T follicular helper cell (primary cell): ENCODE measurements around the gene PGAP1.
"Not testable (repeated sequence)": the region's sequence is repeated elsewhere in the genome, so short reads cannot be mapped to it uniquely, and the experiment has no call there.

Experiments used
- DNase-seq: peaks from one replicate; pipeline ENCODE4 v3.0.0-alpha.2; 2020; ENCODE audit warnings: low read depth

Gene PGAP1

GRCh38 chr2:196944570-196944969 is 18.1 kb upstream of the PGAP1 start:
- no peak for DNase-seq

GRCh38 chr2:196941398-196942078 is 15.0 kb upstream of the PGAP1 start:
- no peak for DNase-seq

DNA sequence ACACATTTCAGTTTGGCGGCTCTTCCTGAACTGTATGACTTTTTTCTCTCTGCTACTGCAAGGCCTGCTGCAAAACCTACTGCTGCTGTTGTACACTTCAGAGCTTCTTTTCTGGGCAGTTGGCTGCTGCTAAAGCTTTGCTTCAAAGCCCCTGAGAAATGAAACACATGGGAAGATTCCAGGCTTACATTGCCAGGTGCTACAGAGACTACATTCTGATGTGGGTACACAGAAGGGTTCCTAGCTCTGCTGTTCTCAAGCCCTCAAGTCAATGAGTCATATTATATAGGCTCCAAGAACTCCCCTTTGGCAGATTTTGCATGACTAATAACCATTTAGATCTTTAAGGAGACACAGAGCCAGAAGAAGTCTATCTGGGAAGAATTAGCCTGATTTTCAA is 12.9 kb upstream of the PGAP1 start:
- DNase-seq = no peak

GRCh38 chr2:196935432-196935831 is 8.9 kb upstream of the PGAP1 start:
- DNase-seq = no peak

DNA sequence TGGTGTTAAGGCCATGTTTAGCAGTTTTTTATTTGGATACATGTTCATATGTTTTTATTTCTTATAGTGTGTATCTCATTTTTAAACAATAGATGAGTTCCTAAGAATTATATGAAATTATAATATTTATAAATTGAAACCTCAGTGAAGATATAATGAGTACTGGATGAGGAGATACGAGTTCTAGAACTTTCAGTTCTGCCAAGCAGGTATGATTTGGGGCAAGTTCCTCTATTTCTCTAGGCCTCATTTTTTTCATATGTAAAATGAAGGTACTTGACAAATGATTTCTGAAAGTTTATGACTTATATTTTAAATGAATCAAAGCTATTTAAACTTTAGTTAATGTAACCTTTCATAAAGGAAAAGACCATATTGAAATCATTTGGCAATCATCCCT is 8.2 kb upstream of the PGAP1 start:
- DNase-seq = no peak

- no peak for DNase-seq
Measured at GRCh38 chr2:196931555-196931954, 5.0 kb upstream of the PGAP1 start.

- DNase-seq = peak; percentile 36
Measured at GRCh38 chr2:196927376-196928225, 1.1 kb upstream of the PGAP1 start.

DNA sequence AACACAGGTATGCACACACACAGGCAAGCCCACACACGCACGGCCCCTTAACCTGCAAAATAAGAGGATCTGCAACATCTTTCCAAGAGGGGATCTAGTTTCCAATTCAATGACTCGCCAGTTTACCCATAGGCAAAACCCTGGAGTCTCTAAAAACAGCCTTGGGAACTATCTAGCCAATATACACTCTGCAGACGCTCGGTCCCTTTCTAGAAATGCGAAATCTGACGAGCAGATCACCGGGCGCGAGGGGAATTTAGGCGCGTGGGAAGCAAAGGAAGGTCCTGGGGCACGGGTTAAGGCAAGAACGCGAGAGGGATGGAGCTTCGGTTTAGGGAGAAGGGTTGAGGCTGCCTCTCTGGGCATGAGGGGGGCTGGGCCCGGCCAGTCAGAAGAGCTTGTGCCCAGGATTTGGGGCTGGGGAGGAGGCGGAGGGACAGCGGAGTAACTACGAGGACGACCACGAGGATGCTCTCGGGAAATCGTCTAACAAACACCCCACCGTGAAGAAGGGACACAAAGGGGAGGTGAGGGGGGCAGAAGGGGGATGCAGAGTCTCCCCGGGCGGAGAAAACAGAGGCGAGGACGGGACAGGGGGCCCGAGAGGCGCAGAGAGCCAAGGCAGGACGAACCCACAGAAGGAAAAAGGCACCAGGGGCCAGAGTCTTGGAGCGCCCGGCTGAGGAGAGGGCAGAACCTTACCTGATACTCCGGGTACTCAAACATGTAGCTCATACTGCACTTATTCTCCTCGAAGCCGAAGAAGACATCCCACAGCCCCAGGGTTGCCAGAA is 542 bp downstream of the PGAP1 start:
- no peak for DNase-seq

- no peak for DNase-seq
Measured at GRCh38 chr2:196925051-196925767, 1.3 kb downstream of the PGAP1 start.

GRCh38 chr2:196924051-196924450 is 2.5 kb downstream of the PGAP1 start:
- DNase-seq = no peak

DNA sequence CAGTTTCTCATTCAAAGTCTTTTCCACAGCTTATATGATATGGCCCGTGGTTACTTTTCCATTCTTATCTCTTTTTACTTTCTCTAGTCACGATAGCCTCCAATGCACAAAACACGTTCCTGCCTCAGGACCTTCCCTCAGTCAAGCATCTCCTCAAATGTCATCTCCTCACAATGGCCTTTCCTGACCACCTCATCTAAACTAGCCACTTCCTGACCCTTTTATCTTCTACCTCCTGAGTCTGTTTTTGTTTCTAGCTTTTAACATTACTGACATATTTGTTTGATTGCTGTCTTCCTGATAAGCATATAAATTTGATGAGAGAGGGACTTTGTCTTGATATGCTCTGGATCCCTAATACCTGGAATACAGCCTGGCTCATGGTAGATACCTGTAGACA is 7.6 kb downstream of the PGAP1 start:
- DNase-seq = no peak

DNA sequence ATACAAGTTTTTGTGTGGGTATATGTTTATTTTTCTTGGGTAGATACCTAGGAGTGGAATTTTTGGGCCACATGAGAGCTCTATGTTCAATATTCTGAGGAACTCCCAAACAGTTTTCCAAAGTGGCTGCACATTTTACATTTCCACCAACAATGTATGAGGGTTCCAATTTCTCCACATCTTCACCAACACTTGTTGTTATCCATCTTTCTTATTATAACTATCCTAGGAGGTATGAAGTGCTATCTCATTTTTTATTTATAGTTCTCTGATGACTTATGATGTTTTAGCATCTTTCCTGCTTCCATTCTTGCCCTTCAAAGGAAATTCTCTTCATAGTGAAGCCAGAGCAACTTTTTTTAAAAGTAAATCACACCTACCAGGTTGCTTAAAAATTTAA is 8.7 kb downstream of the PGAP1 start:
- no peak for DNase-seq

- DNase-seq = no peak
Measured at GRCh38 chr2:196915507-196916189, 10.9 kb downstream of the PGAP1 start.

DNA sequence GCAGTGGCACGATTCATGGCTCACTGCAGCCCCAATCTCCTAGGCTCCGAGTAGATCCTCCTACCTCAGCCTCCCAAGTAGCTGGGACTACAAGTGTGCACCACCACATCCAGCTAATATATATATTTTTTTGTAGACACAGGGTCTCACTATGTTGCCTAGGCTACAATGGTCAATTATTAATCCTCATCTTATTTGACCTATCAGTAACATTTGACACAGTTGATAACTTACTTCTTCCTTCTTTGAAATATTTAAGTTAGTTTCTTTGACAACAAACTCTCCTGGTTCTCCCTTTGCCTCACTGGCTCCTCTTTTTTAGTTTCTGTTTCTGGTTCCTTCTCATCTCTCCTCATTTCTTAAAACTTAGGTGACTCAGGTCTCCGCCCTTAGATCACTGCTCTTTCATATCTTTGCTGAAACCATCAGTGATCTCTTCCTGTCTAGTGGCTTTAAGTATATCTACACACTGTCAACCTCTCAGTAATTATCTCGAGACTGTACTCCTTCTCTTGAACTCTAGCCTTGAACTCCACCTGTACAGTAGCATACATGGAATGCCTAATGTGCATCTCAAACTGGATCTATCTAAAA is 11.5 kb downstream of the PGAP1 start:
- no peak for DNase-seq

DNA sequence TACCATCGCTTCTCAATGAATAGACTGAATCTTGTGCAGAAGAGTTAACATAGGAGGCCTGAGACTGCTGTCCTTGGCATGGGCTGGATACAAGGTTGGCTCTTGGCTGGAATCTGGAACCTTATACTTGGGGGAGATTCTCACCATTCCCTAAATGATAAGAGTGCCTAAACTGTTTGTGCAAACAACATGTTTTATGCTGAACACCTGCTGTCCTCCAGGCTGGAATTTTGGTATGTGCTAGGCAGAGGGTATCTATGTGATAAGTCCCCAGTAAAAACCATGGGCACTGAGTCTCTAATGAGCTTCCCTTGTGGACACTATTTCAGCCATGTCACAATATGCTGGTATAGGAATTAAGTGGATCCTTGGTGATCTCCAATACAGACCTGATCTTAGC is 12.8 kb downstream of the PGAP1 start:
- DNase-seq = no peak

- not testable (repeated sequence) for DNase-seq
Measured at GRCh38 chr2:196905365-196905764, 21.1 kb downstream of the PGAP1 start.

- DNase-seq = no peak
Measured at GRCh38 chr2:196902828-196903227, 23.7 kb downstream of the PGAP1 start.

DNA sequence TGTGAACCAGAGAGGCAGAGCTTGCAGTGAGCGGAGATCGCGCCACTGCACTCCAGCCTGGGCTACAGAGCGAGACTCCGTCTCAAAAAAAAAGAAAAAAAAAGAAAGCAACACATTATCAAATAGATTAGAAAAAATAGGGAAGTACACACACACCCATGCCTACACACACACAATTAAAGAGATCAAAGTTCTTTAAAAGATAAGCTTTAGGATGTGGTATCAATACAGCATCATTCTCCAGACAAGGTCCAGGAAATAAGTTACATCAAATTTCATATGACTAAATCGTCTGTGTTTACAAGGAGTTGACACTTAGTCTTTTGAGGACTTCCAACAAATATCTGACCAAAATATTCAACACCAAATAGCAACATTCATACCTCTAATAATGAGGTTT is 25.7 kb downstream of the PGAP1 start:
- DNase-seq = no peak

DNA sequence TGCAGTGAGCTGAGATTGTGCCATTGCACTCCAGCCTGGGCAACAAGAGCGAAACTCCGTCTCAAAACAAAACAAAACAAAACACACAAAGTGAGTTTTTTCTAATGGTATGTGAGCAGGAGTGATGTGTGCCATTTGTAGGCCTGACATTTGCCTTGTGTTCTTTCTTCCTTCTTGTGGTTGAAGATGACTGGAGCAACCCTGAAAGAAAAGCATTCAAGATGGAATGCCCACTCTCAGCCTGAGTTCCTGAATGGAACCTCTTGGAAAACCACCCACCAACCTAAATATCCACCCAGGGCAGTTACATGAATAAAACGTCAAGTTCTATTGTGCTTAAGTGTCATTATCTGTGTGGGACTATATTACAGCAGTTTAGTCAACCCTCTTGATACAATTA is 26.5 kb downstream of the PGAP1 start:
- no peak for DNase-seq

GRCh38 chr2:196891136-196891535 is 35.4 kb downstream of the PGAP1 start:
- DNase-seq = no peak

DNA sequence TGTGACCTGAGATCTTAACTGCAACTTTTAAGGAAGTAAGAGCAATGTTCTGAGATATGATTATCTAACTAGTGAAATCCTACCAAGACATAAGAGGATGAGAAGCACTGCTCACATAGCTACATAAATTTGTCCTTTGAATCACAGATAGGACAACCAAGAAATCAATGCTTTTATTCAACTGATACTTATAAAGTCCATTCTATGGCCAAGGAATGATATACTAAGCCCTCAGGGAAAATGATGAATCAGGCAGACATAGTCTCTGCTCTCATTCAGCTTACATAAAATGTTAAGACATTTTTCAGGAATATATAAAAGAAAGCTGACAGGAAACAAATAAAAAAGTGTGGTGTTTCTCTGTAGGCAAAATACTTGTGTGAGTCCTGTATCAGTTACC is 39.1 kb downstream of the PGAP1 start:
- no peak for DNase-seq
